ENCODE measurements around the gene ANKRD44. TPM values are rescaled to one million over a fixed set of nuclear protein-coding genes. Genes with fewer than 3 reads are reported as not detected.

The ANKRD44 gene
- total RNA-seq, 1 experiment from 2014 or later: 2.4 TPM

GRCh38 chr2:197101519-197101918, 209.1 kb downstream of the ANKRD44 start:
- ChIA-PET CTCF (no interaction called here), POLR2A (ENCODE audit: unreplicated experiment) (no interaction called here)
- Histone ChIP-seq H3K36me3 (ENCODE audit: low read depth, low read length) (no peaks in the 10 kb centered on the region), H3K4me2 (ENCODE audit: low read length) (no peak overlapping the region), H3K9me3 (ENCODE audit: low read length) (no peaks in the 10 kb centered on the region), H3K27me3 (ENCODE audit: low read length) (no peaks in the 10 kb centered on the region), H2AFZ (ENCODE audit: low read length) (no peak overlapping the region), H3K4me1 (ENCODE audit: insufficient read depth, low read length) (no peaks in the 10 kb centered on the region), H3K9me2 (replicated peaks; ENCODE audit: low read length) (no peaks in the 10 kb centered on the region), H3K79me2 (ENCODE audit: low read length) (no peaks in the 10 kb centered on the region), H3K4me3 (ENCODE audit: low read length) (no peak overlapping the region), H4K20me1 (ENCODE audit: low read length) (no peaks in the 10 kb centered on the region), H3F3A (ENCODE audit: low read length, unreplicated experiment) (no peaks in the 10 kb centered on the region), H3K9ac (ENCODE audit: low read length) (no peak overlapping the region), H3K27ac (ENCODE audit: low read length) (no peak overlapping the region)
- DNase-seq (no peak), ATAC-seq (no peak)
- no TSS peak for BruUV-seq (replicated peaks)
- no peak for TF ChIP-seq EZH2phosphoT487 (IDR thresholded peaks at IDR 0.05; ENCODE audit: borderline replicate concordance, low read length)
- no peak for TF ChIP-seq EZH2 (IDR thresholded peaks at IDR 0.05; ENCODE audit: low read length, unreplicated experiment)
- TF ChIP-seq CTCF (conservative IDR thresholded peaks at IDR 0.05; ENCODE audit: low read depth, low read length): no peak
- intact Hi-C loops (cut with micrococcal nuclease): no loop called here

- POLR2A ChIA-PET (ENCODE audit: unreplicated experiment): no interaction called here
- no peak overlapping the region for H3K4me3 ChIP-seq (ENCODE audit: low read length)
- intact Hi-C loops (cut with micrococcal nuclease): no loop called here
- H3K79me2 ChIP-seq (ENCODE audit: low read length): no peaks in the 10 kb centered on the region
- H3K4me1 ChIP-seq (ENCODE audit: insufficient read depth, low read length): no peaks in the 10 kb centered on the region
- TF ChIP-seq EZH2 (IDR thresholded peaks at IDR 0.05; ENCODE audit: low read length, unreplicated experiment) (no peak), CTCF (conservative IDR thresholded peaks at IDR 0.05; ENCODE audit: low read depth, low read length) (no peak), EZH2phosphoT487 (IDR thresholded peaks at IDR 0.05; ENCODE audit: borderline replicate concordance, low read length) (no peak)
- no peaks in the 10 kb centered on the region for H3K36me3 ChIP-seq (ENCODE audit: low read depth, low read length)
- no peaks in the 10 kb centered on the region for H4K20me1 ChIP-seq (ENCODE audit: low read length)
- no peak overlapping the region for H3K27ac ChIP-seq (ENCODE audit: low read length)
- no peak overlapping the region for H2AFZ ChIP-seq (ENCODE audit: low read length)
- H3K27me3 ChIP-seq (ENCODE audit: low read length): no peaks in the 10 kb centered on the region
- no peaks in the 10 kb centered on the region for H3F3A ChIP-seq (ENCODE audit: low read length, unreplicated experiment)
- H3K9me3 ChIP-seq (ENCODE audit: low read length): no peaks in the 10 kb centered on the region
- BruUV-seq (replicated peaks): no TSS peak
- CTCF ChIA-PET: no interaction called here
- no peak overlapping the region for H3K4me2 ChIP-seq (ENCODE audit: low read length)
- H3K9ac ChIP-seq (ENCODE audit: low read length): no peak overlapping the region
- ATAC-seq (no peak), DNase-seq (no peak)
- H3K9me2 ChIP-seq (replicated peaks; ENCODE audit: low read length): no peaks in the 10 kb centered on the region
These were observed 212.8 kb downstream of the ANKRD44 start for GRCh38 chr2:197097578-197098366.

- H3K4me1 ChIP-seq (ENCODE audit: insufficient read depth, low read length): no peaks in the 10 kb centered on the region
- H2AFZ ChIP-seq (ENCODE audit: low read length): no peak overlapping the region
- no peaks in the 10 kb centered on the region for H4K20me1 ChIP-seq (ENCODE audit: low read length)
- H3K36me3 ChIP-seq (ENCODE audit: low read depth, low read length): no peaks in the 10 kb centered on the region
- no peaks in the 10 kb centered on the region for H3K9me3 ChIP-seq (ENCODE audit: low read length)
- no peaks in the 10 kb centered on the region for H3K27me3 ChIP-seq (ENCODE audit: low read length)
- H3F3A ChIP-seq (ENCODE audit: low read length, unreplicated experiment): no peaks in the 10 kb centered on the region
- TF ChIP-seq EZH2phosphoT487 (IDR thresholded peaks at IDR 0.05; ENCODE audit: borderline replicate concordance, low read length) (no peak), EZH2 (IDR thresholded peaks at IDR 0.05; ENCODE audit: low read length, unreplicated experiment) (no peak), CTCF (conservative IDR thresholded peaks at IDR 0.05; ENCODE audit: low read depth, low read length) (no peak)
- H3K27ac ChIP-seq (ENCODE audit: low read length): no peak overlapping the region
- H3K9me2 ChIP-seq (replicated peaks; ENCODE audit: low read length): no peaks in the 10 kb centered on the region
- DNase-seq: no peak
- H3K4me2 ChIP-seq (ENCODE audit: low read length): no peak overlapping the region
- H3K9ac ChIP-seq (ENCODE audit: low read length): no peak overlapping the region
- no TSS peak for BruUV-seq (replicated peaks)
- H3K4me3 ChIP-seq (ENCODE audit: low read length): no peak overlapping the region
- H3K79me2 ChIP-seq (ENCODE audit: low read length): no peaks in the 10 kb centered on the region
- no peak for ATAC-seq
- POLR2A ChIA-PET (ENCODE audit: unreplicated experiment): no interaction called here
- CTCF ChIA-PET: no interaction called here
- intact Hi-C loops (cut with micrococcal nuclease): no loop called here
These were observed 213.9 kb downstream of the ANKRD44 start for GRCh38 chr2:197096649-197097048.

Data from PC-3 (cell line).